ENCODE measurements around the gene EZR.

EZR gene

GRCh38 chr6:158785036-158785435, 34.1 kb downstream of the EZR start:
- Histone ChIP-seq H3K4me3 (ENCODE audit: low read depth in 1 of 2, low read length in 2 of 2) (no peak overlapping the region), H3K27ac (ENCODE audit: low read depth, low read length) (no peak overlapping the region), H3K4me1 (ENCODE audit: control insufficient read depth in 1 of 2, insufficient read depth in 2 of 2, low read length in 2 of 2) (peaks cover 38 to 42% of the 10 kb centered on the region in 2 donors), H3K9ac (ENCODE audit: low read depth in 1 of 2, low read length in 2 of 2) (no peak overlapping the region), H3K9me3 (ENCODE audit: control insufficient read depth in 1 of 2, low read length in 2 of 2) (no peaks in the 10 kb centered on the region), H3K36me3 (ENCODE audit: control insufficient read depth in 1 of 2, insufficient read depth in 2 of 2, low read length in 2 of 2) (peaks cover 56 to 94% of the 10 kb centered on the region in 2 donors), H3K27me3 (ENCODE audit: control insufficient read depth in 1 of 2, insufficient read depth in 2 of 2, low read length in 2 of 2) (no peaks in the 10 kb centered on the region)

DNA sequence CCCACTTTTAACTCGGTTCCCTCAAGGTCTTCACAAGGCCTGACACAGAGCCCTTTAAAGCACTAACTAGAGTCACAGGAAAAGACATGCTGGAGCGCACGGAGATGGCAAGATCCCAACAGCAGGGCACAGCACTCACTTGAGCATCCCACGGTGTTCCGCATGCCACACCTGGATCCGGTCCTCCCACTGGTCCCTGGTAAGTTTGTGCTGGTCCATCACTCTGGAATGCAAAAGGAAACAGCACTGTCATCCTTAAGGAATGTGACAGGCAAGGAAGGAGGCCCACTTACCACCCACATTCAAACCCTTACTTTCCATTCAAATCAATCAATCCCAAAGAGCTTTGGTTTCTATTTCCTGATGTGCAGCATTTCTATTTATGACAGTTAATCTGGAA, 34.7 kb downstream of the EZR start:
- Histone ChIP-seq H3K9ac (ENCODE audit: low read depth in 1 of 2, low read length in 2 of 2) (no peak overlapping the region), H3K27ac (ENCODE audit: low read depth, low read length) (no peak overlapping the region), H3K9me3 (ENCODE audit: control insufficient read depth in 1 of 2, low read length in 2 of 2) (no peaks in the 10 kb centered on the region), H3K4me1 (ENCODE audit: control insufficient read depth in 1 of 2, insufficient read depth in 2 of 2, low read length in 2 of 2) (peaks cover 35 to 37% of the 10 kb centered on the region in 2 donors), H3K36me3 (ENCODE audit: control insufficient read depth in 1 of 2, insufficient read depth in 2 of 2, low read length in 2 of 2) (peaks cover 56 to 91% of the 10 kb centered on the region in 2 donors), H3K4me3 (ENCODE audit: low read depth in 1 of 2, low read length in 2 of 2) (no peak overlapping the region), H3K27me3 (ENCODE audit: control insufficient read depth in 1 of 2, insufficient read depth in 2 of 2, low read length in 2 of 2) (no peaks in the 10 kb centered on the region)

DNA sequence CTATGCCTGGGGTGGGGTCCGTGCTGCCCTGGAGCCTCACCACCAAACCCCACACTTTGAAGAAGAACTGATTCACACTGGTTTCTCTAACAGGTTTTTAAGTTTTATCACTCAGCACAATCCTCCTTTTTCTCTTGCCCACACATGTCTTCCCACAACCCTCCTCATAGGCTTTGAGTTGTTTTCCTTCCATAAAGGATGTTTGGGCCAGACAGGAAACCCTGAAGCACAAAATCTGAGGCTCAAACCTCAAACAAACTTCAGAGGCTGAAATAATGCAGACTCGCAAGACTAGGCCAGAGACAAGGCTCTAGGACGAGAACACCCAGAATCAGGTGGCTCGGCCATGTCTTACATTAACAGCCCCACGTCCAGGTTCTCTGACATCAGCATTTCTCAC, 35.3 kb downstream of the EZR start:
- Histone ChIP-seq H3K9ac (ENCODE audit: low read depth in 1 of 2, low read length in 2 of 2) (no peak overlapping the region), H3K4me3 (ENCODE audit: low read depth in 1 of 2, low read length in 2 of 2) (no peak overlapping the region), H3K27ac (ENCODE audit: low read depth, low read length) (no peak overlapping the region), H3K4me1 (ENCODE audit: control insufficient read depth in 1 of 2, insufficient read depth in 2 of 2, low read length in 2 of 2) (peaks cover 29 to 31% of the 10 kb centered on the region in 2 donors), H3K9me3 (ENCODE audit: control insufficient read depth in 1 of 2, low read length in 2 of 2) (no peaks in the 10 kb centered on the region), H3K36me3 (ENCODE audit: control insufficient read depth in 1 of 2, insufficient read depth in 2 of 2, low read length in 2 of 2) (peaks cover 53 to 85% of the 10 kb centered on the region in 2 donors), H3K27me3 (ENCODE audit: control insufficient read depth in 1 of 2, insufficient read depth in 2 of 2, low read length in 2 of 2) (no peaks in the 10 kb centered on the region)

GRCh38 chr6:158783167-158783450, 36.1 kb downstream of the EZR start:
- Histone ChIP-seq H3K9me3 (ENCODE audit: control insufficient read depth in 1 of 2, low read length in 2 of 2) (no peaks in the 10 kb centered on the region), H3K4me3 (ENCODE audit: low read depth in 1 of 2, low read length in 2 of 2) (no peak overlapping the region), H3K9ac (ENCODE audit: low read depth in 1 of 2, low read length in 2 of 2) (no peak overlapping the region), H3K36me3 (ENCODE audit: control insufficient read depth in 1 of 2, insufficient read depth in 2 of 2, low read length in 2 of 2) (peaks cover 48 to 84% of the 10 kb centered on the region in 2 donors), H3K27me3 (ENCODE audit: control insufficient read depth in 1 of 2, insufficient read depth in 2 of 2, low read length in 2 of 2) (no peaks in the 10 kb centered on the region), H3K4me1 (ENCODE audit: control insufficient read depth in 1 of 2, insufficient read depth in 2 of 2, low read length in 2 of 2) (peaks cover 26 to 28% of the 10 kb centered on the region in 2 donors), H3K27ac (ENCODE audit: low read depth, low read length) (no peak overlapping the region)

DNA sequence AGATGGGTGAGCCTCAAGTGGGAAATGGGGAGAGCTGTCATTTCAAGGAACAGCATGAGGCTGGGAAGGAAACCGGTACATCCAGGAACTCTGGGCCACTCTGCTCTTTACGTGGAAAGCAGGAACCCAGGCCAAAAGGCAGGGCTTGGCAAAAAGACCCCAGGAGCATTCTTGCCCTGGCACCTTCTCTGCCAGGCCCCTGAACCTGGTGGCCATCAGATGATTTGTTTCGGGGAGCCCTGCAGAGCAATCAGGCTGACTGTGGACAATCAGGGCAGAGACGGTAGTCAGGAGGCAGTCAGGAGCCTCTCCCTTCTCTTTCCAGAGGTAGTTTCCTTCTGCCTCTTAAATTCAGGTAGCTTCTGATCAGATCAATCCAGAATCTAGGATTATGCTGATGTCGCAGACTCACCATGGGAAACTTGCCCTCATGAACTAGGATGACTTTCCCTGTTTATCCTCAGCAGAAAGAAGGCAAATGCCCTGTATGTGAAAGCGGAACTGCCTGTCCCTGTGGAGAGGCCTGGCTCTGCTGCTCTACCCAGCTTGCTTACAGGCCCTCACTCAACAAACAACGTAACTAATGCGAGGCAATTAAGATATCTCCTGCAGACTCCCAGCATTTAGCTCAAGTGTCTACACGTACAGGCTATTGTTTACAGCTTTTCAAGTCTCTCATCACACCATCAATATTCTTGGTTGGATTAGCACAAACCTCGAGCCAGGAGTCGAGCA, 36.6 kb downstream of the EZR start:
- Histone ChIP-seq H3K36me3 (ENCODE audit: control insufficient read depth in 1 of 2, insufficient read depth in 2 of 2, low read length in 2 of 2) (peaks cover 48 to 82% of the 10 kb centered on the region in 2 donors), H3K4me1 (ENCODE audit: control insufficient read depth in 1 of 2, insufficient read depth in 2 of 2, low read length in 2 of 2) (peaks cover 21 to 23% of the 10 kb centered on the region in 2 donors), H3K4me3 (ENCODE audit: low read depth in 1 of 2, low read length in 2 of 2) (no peak overlapping the region), H3K9me3 (ENCODE audit: control insufficient read depth in 1 of 2, low read length in 2 of 2) (no peaks in the 10 kb centered on the region), H3K9ac (ENCODE audit: low read depth in 1 of 2, low read length in 2 of 2) (no peak overlapping the region), H3K27ac (ENCODE audit: low read depth, low read length) (no peak overlapping the region), H3K27me3 (ENCODE audit: control insufficient read depth in 1 of 2, insufficient read depth in 2 of 2, low read length in 2 of 2) (no peaks in the 10 kb centered on the region)

DNA sequence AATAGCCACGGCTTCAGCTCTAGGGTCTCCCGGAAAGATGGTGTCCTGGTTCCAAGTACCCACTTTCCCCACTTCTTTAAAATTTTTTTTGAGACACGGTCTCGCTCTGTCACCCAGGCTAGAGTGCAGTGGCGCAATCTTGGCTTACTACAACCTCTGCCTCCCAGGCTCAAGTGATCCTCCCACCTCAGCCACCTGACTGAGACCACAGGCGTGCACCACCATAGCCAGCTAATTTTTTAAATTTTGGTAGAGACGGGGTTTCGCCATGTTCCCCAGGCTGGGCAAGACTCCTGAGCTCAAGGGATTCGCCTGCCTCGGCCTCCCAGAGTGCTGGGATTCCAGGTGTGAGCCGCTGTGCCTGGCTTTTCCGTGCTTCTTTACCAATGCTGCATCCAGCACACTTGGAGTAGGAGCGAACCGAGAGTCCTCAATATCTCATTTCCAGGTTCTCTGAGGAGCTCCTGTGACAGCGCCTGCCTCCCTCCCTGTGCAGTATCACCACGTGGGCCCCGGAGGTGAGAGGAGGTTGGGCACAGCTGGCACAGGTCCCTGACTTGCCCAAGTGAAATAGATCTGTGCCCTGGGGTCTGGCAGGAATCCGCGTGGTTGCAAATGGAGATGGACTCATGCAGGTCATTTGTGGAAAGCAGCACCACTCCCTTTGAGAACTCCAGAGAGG, 37.3 kb downstream of the EZR start:
- no peak overlapping the region for H3K9ac ChIP-seq (ENCODE audit: low read depth in 1 of 2, low read length in 2 of 2)
- no peak overlapping the region for H3K27ac ChIP-seq (ENCODE audit: low read depth, low read length)
- peaks cover 55 to 82% of the 10 kb centered on the region in 2 donors for H3K36me3 ChIP-seq (ENCODE audit: control insufficient read depth in 1 of 2, insufficient read depth in 2 of 2, low read length in 2 of 2)
- no peaks in the 10 kb centered on the region for H3K9me3 ChIP-seq (ENCODE audit: control insufficient read depth in 1 of 2, low read length in 2 of 2)
- H3K4me3 ChIP-seq (ENCODE audit: low read depth in 1 of 2, low read length in 2 of 2): no peak overlapping the region
- H3K4me1 ChIP-seq (ENCODE audit: control insufficient read depth in 1 of 2, insufficient read depth in 2 of 2, low read length in 2 of 2): peaks cover 15 to 17% of the 10 kb centered on the region in 2 donors
- H3K27me3 ChIP-seq (ENCODE audit: control insufficient read depth in 1 of 2, insufficient read depth in 2 of 2, low read length in 2 of 2): no peaks in the 10 kb centered on the region

GRCh38 chr6:158780988-158781691, 38.0 kb downstream of the EZR start:
- Histone ChIP-seq H3K9me3 (ENCODE audit: control insufficient read depth in 1 of 2, low read length in 2 of 2) (no peaks in the 10 kb centered on the region), H3K27me3 (ENCODE audit: control insufficient read depth in 1 of 2, insufficient read depth in 2 of 2, low read length in 2 of 2) (no peaks in the 10 kb centered on the region), H3K4me3 (ENCODE audit: low read depth in 1 of 2, low read length in 2 of 2) (no peak overlapping the region), H3K36me3 (ENCODE audit: control insufficient read depth in 1 of 2, insufficient read depth in 2 of 2, low read length in 2 of 2) (peaks cover 53 to 84% of the 10 kb centered on the region in 2 donors), H3K4me1 (ENCODE audit: control insufficient read depth in 1 of 2, insufficient read depth in 2 of 2, low read length in 2 of 2) (peaks cover 11 to 12% of the 10 kb centered on the region in 2 donors), H3K9ac (ENCODE audit: low read depth in 1 of 2, low read length in 2 of 2) (no peak overlapping the region), H3K27ac (ENCODE audit: low read depth, low read length) (no peak overlapping the region)

DNA sequence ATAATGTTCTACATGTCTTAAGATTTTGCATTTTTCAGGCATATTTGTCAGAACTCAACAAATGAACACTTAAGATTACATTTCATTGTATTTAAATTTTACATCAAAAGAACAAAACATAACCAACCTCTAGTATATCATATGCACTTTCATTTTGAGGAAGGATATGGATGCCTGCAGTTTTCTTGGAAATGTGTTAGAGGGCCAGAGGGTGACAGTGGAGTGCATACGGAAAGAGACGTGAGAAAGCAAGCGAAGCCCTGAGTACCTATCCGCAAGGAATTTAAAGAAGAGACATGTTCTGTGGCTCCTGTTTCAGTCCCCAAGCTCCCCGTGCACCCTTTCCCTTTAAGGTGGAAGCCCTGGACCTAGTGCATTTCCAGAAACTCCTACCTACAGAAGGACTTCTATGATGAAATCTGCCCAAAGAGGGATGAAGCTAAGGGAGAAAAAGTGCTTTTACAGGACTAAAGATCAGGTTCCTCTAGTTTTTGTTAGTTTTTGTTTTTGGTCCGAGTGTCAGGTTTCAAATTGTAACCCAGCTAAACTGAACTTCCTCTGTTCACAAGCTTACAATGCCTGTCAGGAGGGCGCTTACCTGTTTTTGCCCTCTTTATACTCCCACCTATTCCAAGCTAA, 38.8 kb downstream of the EZR start:
- H3K9me3 ChIP-seq (ENCODE audit: control insufficient read depth in 1 of 2, low read length in 2 of 2): no peaks in the 10 kb centered on the region
- peaks cover 60 to 86% of the 10 kb centered on the region in 2 donors for H3K36me3 ChIP-seq (ENCODE audit: control insufficient read depth in 1 of 2, insufficient read depth in 2 of 2, low read length in 2 of 2)
- peaks cover 11 to 12% of the 10 kb centered on the region in 2 donors for H3K4me1 ChIP-seq (ENCODE audit: control insufficient read depth in 1 of 2, insufficient read depth in 2 of 2, low read length in 2 of 2)
- no peak overlapping the region for H3K4me3 ChIP-seq (ENCODE audit: low read depth in 1 of 2, low read length in 2 of 2)
- no peak overlapping the region for H3K9ac ChIP-seq (ENCODE audit: low read depth in 1 of 2, low read length in 2 of 2)
- no peak overlapping the region for H3K27ac ChIP-seq (ENCODE audit: low read depth, low read length)
- H3K27me3 ChIP-seq (ENCODE audit: control insufficient read depth in 1 of 2, insufficient read depth in 2 of 2, low read length in 2 of 2): no peaks in the 10 kb centered on the region

- H3K27me3 ChIP-seq (ENCODE audit: control insufficient read depth in 1 of 2, insufficient read depth in 2 of 2, low read length in 2 of 2): no peaks in the 10 kb centered on the region
- H3K9ac ChIP-seq (ENCODE audit: low read depth in 1 of 2, low read length in 2 of 2): no peak overlapping the region
- no peak overlapping the region for H3K27ac ChIP-seq (ENCODE audit: low read depth, low read length)
- H3K4me3 ChIP-seq (ENCODE audit: low read depth in 1 of 2, low read length in 2 of 2): no peak overlapping the region
- H3K4me1 ChIP-seq (ENCODE audit: control insufficient read depth in 1 of 2, insufficient read depth in 2 of 2, low read length in 2 of 2): peaks cover 19 to 25% of the 10 kb centered on the region in 2 donors
- H3K9me3 ChIP-seq (ENCODE audit: control insufficient read depth in 1 of 2, low read length in 2 of 2): no peaks in the 10 kb centered on the region
- peaks cover 47 to 85% of the 10 kb centered on the region in 2 donors for H3K36me3 ChIP-seq (ENCODE audit: control insufficient read depth in 1 of 2, insufficient read depth in 2 of 2, low read length in 2 of 2)
These were observed 41.1 kb downstream of the EZR start for GRCh38 chr6:158778005-158778527.
